PC-3 (cell line): Measurements from ENCODE around the gene RPL31.

ENCODE experiments used
- EZH2 ChIP-seq: fragments of 300-600 bp; sonication (generic); IDR thresholded peaks from one replicate; pipeline ENCODE4 v1.6.1; 2017; ENCODE audit warnings: antibody characterized with exemption, mild to moderate bottlenecking, low read length; ENCODE audit not compliant: unreplicated experiment
- EZH2phosphoT487 ChIP-seq: fragments of 300-600 bp; sonication (generic); IDR thresholded peaks from 2 replicates; pipeline ENCODE4 v1.6.1; 2018; ENCODE audit warnings: mild to moderate bottlenecking, antibody characterized with exemption, low read length, borderline replicate concordance
- TF ChIP-seq, protein P1 (sequence below): fragments of 300-600 bp; sonication (generic); conservative IDR thresholded peaks from 2 replicates; pipeline ENCODE4 v1.5.1; 2017; ENCODE audit warnings: antibody characterized with exemption, low read depth, mild to moderate bottlenecking, low read length

GRCh38 chr2:100957996-100958653 is 44.0 kb upstream of the RPL31 start:
- TF ChIP-seq, protein P1, sequence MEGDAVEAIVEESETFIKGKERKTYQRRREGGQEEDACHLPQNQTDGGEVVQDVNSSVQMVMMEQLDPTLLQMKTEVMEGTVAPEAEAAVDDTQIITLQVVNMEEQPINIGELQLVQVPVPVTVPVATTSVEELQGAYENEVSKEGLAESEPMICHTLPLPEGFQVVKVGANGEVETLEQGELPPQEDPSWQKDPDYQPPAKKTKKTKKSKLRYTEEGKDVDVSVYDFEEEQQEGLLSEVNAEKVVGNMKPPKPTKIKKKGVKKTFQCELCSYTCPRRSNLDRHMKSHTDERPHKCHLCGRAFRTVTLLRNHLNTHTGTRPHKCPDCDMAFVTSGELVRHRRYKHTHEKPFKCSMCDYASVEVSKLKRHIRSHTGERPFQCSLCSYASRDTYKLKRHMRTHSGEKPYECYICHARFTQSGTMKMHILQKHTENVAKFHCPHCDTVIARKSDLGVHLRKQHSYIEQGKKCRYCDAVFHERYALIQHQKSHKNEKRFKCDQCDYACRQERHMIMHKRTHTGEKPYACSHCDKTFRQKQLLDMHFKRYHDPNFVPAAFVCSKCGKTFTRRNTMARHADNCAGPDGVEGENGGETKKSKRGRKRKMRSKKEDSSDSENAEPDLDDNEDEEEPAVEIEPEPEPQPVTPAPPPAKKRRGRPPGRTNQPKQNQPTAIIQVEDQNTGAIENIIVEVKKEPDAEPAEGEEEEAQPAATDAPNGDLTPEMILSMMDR, result no peak
- TF ChIP-seq EZH2phosphoT487 (no peak), EZH2 (no peak)
